Glomerular visceral epithelial cell (primary cell): ENCODE results near the gene DNAJB6.

Experiments
- DNase-seq: peaks from one replicate; pipeline ENCODE4 v3.0.0-alpha.2; 2016; ENCODE audit errors: extremely low spot score

DNAJB6 gene

DNA sequence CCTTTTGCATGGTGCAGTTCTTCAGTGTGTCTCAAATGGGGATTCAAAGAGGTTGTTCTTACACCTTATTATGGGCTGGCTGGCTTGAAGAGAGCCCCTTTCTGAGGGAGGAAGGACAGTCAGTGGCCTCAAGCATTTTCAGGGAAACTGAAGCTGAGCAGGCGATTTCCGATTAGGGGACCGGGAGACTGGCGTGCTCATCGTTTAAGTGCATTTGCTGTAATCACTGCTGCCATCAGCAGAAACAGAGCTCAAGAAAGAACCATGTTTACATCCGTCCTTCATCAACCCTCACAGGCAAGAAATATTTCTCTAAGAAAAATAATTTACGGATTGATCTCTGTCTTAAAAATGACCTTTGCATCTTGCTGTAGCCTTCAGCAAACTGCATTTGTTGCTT is 32.2 kb downstream of the DNAJB6 start:
- no peak for DNase-seq

DNA sequence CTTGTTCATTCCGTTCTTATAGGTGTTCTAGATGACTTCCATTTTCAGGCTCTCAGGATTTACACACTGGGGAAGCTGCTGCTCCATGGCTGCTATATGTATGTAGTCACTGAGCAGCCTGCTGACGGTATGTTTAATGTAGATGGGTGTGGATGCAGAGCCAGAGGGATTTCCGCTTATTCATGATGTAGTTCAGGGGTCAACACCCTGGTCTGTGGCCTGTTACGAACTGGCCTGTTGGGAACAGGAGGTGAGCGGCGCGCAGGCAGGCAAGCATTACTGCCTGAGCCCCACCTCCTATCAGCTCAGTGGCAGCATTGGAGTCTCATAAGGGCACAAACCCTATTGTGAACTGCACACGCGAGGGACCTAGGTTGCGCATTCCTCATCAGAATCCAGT is 33.9 kb downstream of the DNAJB6 start:
- no peak for DNase-seq

GRCh38 chr7:157371296-157371695 is 34.5 kb downstream of the DNAJB6 start:
- DNase-seq = no peak

- no peak for DNase-seq
Observed at GRCh38 chr7:157372300-157373232, 35.8 kb downstream of the DNAJB6 start.

- DNase-seq = no peak
Observed at GRCh38 chr7:157373493-157373892, 36.7 kb downstream of the DNAJB6 start.

GRCh38 chr7:157375410-157375809 is 38.6 kb downstream of the DNAJB6 start:
- no peak for DNase-seq

DNA sequence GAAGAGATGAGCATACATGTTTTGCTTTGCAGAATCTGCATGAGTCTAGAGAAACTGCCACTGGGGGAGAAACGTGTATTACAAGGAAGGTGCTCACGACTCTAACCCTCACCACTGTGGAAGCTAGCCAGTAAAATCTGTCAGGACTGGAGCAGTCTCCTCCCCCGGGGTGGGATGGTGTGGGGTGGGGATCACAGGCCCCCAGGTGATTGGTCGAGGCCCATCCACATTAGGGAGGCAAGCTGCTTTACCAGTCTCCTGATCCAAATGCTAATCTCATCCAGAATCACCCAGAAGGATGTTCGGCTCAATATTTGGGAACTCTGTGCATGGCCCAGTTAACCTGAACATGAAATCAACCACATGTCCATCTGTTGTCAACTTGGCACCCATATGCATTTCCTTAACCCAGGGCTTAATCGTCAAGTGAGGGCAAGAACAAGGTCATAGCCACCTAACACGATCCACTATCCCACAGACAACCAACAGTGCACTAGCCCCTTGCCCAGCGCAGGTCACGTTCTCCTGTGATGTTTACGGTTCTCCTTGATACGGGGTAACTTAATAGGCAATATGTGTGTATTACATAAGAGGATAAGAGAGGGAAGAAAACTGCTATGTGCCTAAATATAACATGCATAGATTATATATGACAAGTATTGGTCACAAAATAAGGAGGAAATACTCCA is 40.8 kb downstream of the DNAJB6 start:
- no peak for DNase-seq

DNA sequence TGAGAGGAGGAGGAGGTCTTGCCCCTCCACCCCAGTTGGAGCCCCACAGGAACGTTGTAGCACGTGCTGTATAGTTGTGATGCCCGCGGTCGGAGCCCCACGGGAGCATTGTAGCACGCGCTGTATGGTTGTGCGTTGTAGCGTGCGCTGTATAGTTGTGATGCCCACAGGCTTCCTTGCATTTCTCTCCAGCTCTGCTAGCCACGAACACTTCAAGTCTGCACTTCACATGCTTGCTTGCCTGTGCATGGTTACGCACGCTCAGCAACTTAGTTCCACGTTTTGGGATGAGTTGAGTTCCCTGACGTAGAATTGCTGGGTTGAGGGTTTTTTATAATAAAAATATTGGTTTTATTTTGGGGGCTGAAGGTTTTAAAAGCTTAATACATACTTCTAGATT is 41.6 kb downstream of the DNAJB6 start:
- no peak for DNase-seq

DNA sequence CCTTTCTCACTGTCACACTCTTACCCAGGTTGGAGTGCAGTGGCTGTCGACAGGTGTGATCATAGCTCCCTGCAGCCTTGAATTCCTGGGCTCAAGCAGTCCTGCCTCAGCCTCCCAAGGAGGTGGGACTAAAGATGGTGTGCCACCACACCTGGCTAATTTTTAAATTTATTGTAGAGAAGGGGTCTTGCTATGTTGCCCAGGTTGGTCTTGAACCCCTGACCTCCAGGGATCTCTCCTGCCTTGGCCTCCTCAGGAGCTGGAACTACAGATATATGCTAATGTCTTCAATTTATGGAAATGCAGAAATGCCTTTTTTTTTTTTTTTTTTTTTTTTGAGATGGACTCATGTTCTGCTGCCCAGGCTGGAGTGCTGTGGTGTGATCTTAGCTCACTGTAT is 42.7 kb downstream of the DNAJB6 start:
- DNase-seq = no peak

DNA sequence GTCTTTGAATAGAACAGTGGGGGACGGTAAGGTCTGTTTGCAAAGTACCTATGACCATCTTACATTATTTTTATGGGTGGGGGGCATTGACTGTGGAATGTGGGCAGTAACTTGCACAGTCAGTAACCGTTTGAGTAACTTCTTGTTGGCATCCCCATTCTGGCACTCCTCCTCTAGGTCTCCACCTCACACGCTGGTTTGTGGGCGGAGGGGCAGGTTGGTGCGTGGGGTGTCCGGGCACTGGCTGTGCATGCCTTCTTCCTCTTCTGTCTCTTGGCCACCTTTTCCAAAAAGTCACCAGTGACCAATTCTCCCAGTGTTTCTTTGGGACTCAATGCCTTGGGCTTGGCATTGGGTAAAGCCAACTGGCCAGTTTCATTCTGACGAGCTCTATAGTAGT is 43.6 kb downstream of the DNAJB6 start:
- DNase-seq = no peak

GRCh38 chr7:157383868-157384267 is 47.1 kb downstream of the DNAJB6 start:
- DNase-seq = no peak

GRCh38 chr7:157384301-157384700 is 47.5 kb downstream of the DNAJB6 start:
- no peak for DNase-seq

DNA sequence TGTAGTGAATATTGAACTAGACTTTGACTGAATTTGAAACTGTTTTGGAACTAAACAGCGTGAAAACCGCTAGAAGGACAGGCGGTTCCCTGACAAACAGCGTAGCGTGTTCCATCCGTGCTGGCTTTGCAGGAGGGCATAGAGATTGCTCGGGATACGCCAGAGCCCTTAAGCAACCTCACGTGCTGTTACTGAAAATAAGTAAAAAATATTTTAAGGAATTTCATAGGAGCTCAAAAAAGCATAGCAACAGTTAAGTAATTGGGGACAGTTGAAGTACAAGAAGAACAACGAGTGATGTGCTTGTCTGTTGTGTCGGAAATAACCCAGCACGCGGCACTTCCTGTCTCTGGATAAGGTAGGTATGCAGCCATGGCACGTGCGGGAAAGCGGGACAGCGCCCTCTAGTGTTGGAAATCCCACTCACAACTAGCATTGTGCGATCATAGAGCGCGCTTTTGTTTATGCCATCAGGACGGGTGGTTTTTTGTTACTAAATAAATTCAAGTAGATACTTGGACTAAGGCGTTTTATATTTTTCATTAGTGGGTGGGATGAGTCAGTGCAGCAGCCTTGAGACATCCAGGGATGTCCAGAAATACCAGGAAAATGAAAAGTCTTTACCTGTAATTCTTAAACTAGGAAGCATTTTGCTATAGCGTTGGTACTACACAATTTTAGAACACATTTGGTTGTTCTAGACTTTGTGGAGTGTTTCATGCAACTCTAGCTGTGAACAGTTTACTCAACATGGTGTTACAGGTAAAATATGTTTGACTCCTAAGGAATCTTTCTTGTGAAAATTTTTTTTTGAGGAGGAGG is 50.4 kb downstream of the DNAJB6 start:
- peak; percentile 76 for DNase-seq

DNA sequence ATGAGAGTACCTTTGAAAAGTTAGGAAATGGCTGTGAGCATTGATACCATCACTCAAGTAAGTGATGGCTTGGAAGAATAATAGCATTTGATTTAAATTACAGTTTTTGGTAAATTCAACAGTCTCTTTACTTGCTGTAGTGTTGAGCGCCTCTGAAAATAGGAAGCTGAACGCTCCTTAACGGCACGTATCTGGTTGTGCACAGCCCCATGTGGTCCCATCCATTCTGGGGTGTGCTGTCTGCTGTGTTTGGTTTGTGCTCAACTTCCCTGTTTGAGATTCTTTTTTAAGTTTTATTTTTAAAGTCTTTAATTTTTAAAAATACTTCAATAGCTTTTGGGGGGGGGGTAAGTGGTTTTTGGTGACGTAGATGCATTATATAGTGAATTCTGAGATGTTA is 51.5 kb downstream of the DNAJB6 start:
- DNase-seq = no peak

DNA sequence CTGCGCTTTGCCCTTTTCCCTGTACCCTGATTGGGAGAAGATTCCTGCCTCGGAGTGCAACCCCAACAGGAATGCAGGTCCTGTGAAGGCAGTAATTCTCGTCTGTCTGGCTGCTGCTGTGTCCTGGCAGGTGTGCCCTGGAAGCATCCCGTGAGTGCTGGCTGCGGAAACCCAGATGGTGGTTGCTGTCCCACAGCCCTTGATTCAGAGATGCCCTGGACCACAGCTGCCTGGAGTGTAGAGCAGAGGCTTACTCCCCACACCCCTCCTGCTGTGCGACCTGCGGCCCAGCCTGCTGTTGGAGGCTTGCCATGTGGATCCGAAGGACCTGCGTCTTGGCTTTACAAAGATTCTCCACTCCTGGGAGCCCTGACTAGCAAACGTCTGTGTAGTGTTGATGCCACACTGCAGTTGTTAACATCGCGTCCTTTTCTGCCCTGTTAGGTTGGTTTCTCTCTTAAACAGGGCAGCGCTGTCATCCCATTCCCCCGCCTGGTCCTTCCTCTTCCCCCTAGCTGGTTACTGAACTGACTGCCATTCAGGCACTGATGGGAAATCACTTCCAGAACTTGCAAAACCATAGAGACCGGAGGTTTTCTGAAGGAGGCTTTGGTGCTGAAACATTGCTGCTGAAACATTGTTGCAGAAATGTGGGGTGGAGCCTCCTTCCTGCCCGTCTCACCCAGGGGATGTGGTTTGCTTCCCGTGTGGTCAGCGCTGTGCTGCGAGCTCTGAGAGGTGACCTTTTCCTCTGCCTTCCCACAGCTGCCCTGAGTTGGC is 53.3 kb downstream of the DNAJB6 start:
- peak; percentile 63 for DNase-seq

GRCh38 chr7:157391036-157391710 is 54.4 kb downstream of the DNAJB6 start:
- no peak for DNase-seq

- no peak for DNase-seq
Observed at GRCh38 chr7:157392256-157393037, 55.6 kb downstream of the DNAJB6 start.

DNA sequence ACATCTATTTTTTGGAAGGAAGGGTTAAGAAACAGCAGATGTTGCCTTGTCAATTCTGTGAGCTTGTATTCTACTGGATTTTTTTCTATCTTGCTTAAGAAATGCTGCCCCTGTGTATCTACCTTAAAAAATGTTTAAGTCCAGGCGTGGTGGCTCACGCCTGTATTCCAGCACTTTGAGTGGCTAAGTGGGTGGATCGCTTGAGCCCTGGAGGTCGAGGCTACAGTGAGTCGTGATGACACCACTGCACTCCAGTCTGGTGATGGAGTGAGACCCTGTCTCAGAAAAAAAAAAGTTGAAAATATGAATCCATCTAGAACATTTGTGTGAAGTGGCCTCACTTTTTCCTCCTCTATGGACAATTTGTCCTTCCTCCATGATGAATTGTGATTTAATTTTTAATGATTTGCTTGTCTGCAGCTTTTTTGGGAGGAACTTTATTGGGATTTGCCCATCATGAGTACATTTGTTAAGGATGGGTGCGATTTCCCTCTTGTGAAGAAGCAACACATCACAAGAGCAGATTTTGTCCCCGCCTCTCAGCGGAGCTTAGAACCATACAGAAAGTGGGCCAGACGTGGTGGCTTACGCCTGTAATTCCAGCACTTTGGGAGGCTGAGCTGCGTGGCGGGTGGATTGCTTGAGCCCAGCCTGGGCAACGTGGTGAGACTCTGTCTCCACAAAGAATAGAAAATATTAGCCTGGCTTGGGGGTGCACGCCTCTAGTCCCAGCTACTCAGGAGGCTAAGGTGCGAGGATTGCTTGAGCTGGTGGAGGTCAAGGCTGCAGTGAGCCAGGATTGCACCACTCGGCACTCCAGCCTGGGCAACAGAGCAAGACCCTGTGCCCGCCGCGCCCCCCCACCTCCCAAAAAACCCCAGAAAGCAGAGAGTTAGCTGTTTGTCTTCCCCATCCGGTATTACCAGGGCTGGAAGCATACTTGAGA is 57.7 kb downstream of the DNAJB6 start:
- peak; percentile 20 for DNase-seq

DNA sequence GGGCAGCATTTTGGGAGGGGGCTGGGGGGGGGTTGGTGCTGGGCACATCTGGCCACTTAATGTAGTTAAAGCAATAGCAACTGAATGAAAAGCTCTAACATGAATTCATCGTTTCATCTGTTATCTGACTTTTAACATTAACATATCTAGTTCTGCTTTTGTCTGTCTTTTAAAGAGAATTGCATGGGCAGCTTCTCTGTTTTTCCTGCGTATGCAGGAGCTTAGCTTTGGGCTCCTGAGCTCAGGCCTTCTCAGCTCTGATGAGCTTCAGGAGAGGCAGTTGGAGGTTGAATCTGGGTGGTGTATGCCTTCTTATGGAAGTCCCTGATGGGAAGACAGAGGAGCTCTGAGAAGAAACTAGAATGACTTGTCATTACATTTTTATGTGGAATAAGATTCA is 58.4 kb downstream of the DNAJB6 start:
- DNase-seq = no peak
